PC-3 (cell line): ENCODE results near the gene TXNRD1. TPM values are rescaled to one million over a fixed set of nuclear protein-coding genes. Genes with fewer than 3 reads are reported as not detected.

Experiments
- ATAC-seq: fragments of 200-7000 bp; cut with Tn5 transposase; 2 replicates; pipeline ENCODE4 v1.9.1; 2020; ENCODE audit warnings: mild to moderate bottlenecking, moderate library complexity
- BruUV-seq: library from RNA; stranded (reverse); fragments of 400-500 nt; replicated peaks from 2 replicates; lab custom pipeline; 2021; lab: Mats Ljungman, UMichigan
- CTCF ChIA-PET: fragments of 300-600 bp; sonication (Branson Sonifier 250); formaldehyde crosslinking; loops from one replicate; lab custom pipeline; 2022; ENCODE audit warnings: antibody characterized with exemption; lab: Charles Lee
- POLR2A ChIA-PET: fragments of 300-600 bp; sonication (Branson Sonifier 250); formaldehyde crosslinking; loops from one replicate; lab custom pipeline; 2022; ENCODE audit warnings: antibody characterized with exemption; ENCODE audit not compliant: unreplicated experiment; lab: Charles Lee
- DNase-seq: peaks from one replicate; pipeline ENCODE4 v3.0.0-alpha.2; 2015
- H2AFZ ChIP-seq: fragments of 300-600 bp; sonication (generic); 2 replicates; pipeline ENCODE4 v1.6.0; 2016; ENCODE audit warnings: antibody characterized with exemption, low read length
- H3F3A ChIP-seq: fragments of 300-600 bp; sonication (generic); one replicate; pipeline ENCODE4 v1.6.0; 2017; ENCODE audit warnings: antibody characterized with exemption, low read length, control low read depth, mild to moderate bottlenecking; ENCODE audit not compliant: unreplicated experiment
- H3K27ac ChIP-seq: fragments of 300-600 bp; sonication (generic); 2 replicates; pipeline ENCODE4 v1.5.1; 2016; ENCODE audit warnings: mild to moderate bottlenecking, low read length
- H3K27me3 ChIP-seq: fragments of 300-600 bp; sonication (generic); 2 replicates; pipeline ENCODE4 v1.6.1; 2016; ENCODE audit warnings: low read length, mixed read lengths
- H3K36me3 ChIP-seq: fragments of 300-600 bp; sonication (generic); 2 replicates; pipeline ENCODE4 v1.6.1; 2016; ENCODE audit warnings: low read depth, mixed run types, low read length, mixed read lengths
- H3K4me1 ChIP-seq: fragments of 300-600 bp; sonication (generic); 2 replicates; pipeline ENCODE4 v1.5.1; 2016; ENCODE audit warnings: low read length; ENCODE audit not compliant: insufficient read depth
- H3K4me2 ChIP-seq: fragments of 300-600 bp; sonication (generic); 2 replicates; pipeline ENCODE4 v1.6.0; 2016; ENCODE audit warnings: low read length
- H3K4me3 ChIP-seq: fragments of 300-600 bp; sonication (generic); 2 replicates; pipeline ENCODE4 v1.5.1; 2016; ENCODE audit warnings: mild to moderate bottlenecking, low read length, mixed read lengths
- H3K79me2 ChIP-seq: fragments of 300-600 bp; sonication (generic); 2 replicates; pipeline ENCODE4 v1.6.1; 2017; ENCODE audit warnings: low read length, mixed read lengths
- H3K9ac ChIP-seq: fragments of 300-600 bp; sonication (generic); 2 replicates; pipeline ENCODE4 v1.6.0; 2016; ENCODE audit warnings: mild to moderate bottlenecking, low read length
- H3K9me2 ChIP-seq: fragments of 300-600 bp; sonication (generic); replicated peaks from 2 replicates; pipeline ENCODE4 v1.6.1; 2016; ENCODE audit warnings: mixed run types, low read length, mixed read lengths
- H3K9me3 ChIP-seq: fragments of 300-600 bp; sonication (generic); 2 replicates; pipeline ENCODE4 v1.6.1; 2016; ENCODE audit warnings: low read length, mixed read lengths
- H4K20me1 ChIP-seq: fragments of 300-600 bp; sonication (generic); 2 replicates; pipeline ENCODE4 v1.6.1; 2016; ENCODE audit warnings: low read length, mixed read lengths
- EZH2 ChIP-seq: fragments of 300-600 bp; sonication (generic); IDR thresholded peaks from one replicate; pipeline ENCODE4 v1.6.1; 2017; ENCODE audit warnings: antibody characterized with exemption, mild to moderate bottlenecking, low read length; ENCODE audit not compliant: unreplicated experiment
- EZH2phosphoT487 ChIP-seq: fragments of 300-600 bp; sonication (generic); IDR thresholded peaks from 2 replicates; pipeline ENCODE4 v1.6.1; 2018; ENCODE audit warnings: mild to moderate bottlenecking, antibody characterized with exemption, low read length, borderline replicate concordance
- intact Hi-C: fragments of 100-400 bp; cut with micrococcal nuclease; formaldehyde crosslinking; loops from 2 replicates; pipeline ENCODE4 v1.9.0; 2023
- total RNA-seq: library from RNA; depleted of rRNA; stranded (reverse); fragments of >200 nt; gene quantifications from 2 replicates; pipeline ENCODE4 v1.2.3, GENCODE V29; 2014
- TF ChIP-seq, protein P1 (sequence below): fragments of 300-600 bp; sonication (generic); conservative IDR thresholded peaks from 2 replicates; pipeline ENCODE4 v1.5.1; 2017; ENCODE audit warnings: antibody characterized with exemption, low read depth, mild to moderate bottlenecking, low read length

TXNRD1 gene
- total RNA-seq, 1 experiment from 2014 or later: 419 TPM

DNA sequence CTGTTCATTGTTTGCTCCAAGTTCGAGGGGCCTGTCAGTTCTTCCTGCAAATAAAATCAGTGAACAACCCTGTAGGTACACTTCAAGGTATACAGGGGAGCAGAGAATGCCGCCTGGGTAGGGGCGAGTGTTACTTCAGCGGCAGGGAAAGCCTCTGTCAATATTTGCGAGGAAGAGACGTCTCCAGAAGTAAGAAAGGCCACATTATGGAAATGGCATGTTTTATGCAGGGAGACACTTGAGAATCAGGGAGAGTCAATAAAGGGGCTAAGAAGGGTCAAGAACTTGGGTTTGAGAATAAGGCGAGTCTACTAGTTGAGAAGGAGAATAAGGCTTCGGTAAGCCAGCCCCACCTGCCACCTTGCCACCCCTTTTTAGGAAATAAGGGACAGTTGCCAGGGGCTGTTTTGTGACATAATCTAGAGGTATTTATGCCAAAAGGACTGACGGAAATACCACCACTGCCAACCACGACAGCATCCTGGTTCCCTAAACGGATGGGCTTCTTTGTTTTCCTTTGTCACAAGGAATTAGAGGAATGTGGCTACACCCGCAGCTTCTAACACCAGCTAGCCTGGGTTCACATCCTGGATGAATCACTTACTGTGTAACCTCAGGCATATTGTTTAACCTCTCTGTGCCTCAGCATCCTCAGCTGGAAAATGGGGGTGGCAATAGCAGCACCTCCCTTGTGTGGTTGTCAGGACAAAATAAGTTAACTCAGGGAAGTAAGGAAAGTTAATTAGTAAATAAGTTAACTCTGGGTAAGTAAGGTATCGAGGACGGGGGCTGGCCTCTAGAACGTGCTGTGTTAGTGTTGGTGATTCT lies 155.7 kb downstream of the TXNRD1 start:
- intact Hi-C loops: loop anchor here (5.0 to 10.0 kb wide), 3 partner anchors 169 to 734 kb away; partner anchors contain the start of gene WASHC4

DNA sequence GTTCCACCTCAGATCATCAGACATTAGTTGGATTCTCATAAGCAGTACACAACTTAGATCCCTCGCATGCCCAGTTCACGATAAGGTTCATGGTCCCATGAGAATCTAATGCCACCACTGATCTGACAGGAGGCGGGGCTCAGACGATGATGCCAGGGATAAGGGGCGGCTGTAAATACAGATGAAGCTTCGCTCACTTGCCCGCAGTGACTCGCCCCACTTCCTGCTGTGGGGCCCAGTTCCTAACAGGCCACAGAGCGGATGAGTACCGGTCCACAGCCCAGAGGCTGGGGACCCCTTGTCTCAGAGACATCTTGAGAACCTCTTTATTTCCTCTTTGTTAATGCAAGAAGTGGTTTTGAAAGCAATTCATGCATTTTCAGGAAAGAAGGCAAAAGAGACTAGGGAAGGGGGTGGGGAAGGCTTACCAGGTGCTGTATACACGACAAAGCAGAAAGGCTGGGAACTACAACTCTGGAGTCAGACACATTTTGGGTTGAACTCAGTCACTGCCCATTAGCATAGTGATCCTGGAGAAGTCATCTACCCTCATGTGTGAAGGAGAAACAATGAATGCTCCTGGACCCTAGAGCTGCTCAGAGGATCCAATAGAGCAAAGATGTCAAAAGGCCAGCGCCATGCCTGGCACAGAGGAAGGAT lies 156.6 kb downstream of the TXNRD1 start:
- Histone ChIP-seq H2AFZ (no peak overlapping the region), H3K79me2 (no peaks in the 10 kb centered on the region), H3K36me3 (peaks cover 10% of the 10 kb centered on the region; the same call in 1 of the 2 replicates), H3K9me3 (no peaks in the 10 kb centered on the region), H4K20me1 (no peaks in the 10 kb centered on the region), H3K9me2 (no peaks in the 10 kb centered on the region), H3K9ac (peak overlapping the region; percentile 16; the same call in 1 of the 2 replicates), H3K4me1 (peaks cover 64% of the 10 kb centered on the region), H3K27ac (peak overlapping the region; percentile 83), H3F3A (peaks cover 5% of the 10 kb centered on the region), H3K27me3 (no peaks in the 10 kb centered on the region), H3K4me2 (peak overlapping the region; percentile 66), H3K4me3 (no peak overlapping the region)
- no peak for TF ChIP-seq EZH2
- no peak for TF ChIP-seq EZH2phosphoT487
- TF ChIP-seq, protein P1, sequence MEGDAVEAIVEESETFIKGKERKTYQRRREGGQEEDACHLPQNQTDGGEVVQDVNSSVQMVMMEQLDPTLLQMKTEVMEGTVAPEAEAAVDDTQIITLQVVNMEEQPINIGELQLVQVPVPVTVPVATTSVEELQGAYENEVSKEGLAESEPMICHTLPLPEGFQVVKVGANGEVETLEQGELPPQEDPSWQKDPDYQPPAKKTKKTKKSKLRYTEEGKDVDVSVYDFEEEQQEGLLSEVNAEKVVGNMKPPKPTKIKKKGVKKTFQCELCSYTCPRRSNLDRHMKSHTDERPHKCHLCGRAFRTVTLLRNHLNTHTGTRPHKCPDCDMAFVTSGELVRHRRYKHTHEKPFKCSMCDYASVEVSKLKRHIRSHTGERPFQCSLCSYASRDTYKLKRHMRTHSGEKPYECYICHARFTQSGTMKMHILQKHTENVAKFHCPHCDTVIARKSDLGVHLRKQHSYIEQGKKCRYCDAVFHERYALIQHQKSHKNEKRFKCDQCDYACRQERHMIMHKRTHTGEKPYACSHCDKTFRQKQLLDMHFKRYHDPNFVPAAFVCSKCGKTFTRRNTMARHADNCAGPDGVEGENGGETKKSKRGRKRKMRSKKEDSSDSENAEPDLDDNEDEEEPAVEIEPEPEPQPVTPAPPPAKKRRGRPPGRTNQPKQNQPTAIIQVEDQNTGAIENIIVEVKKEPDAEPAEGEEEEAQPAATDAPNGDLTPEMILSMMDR: no peak
- intact Hi-C loops: loop anchor here (5.0 to 10.0 kb wide), 3 partner anchors 170 to 733 kb away; partner anchors contain the start of gene WASHC4
- CTCF ChIA-PET: no interaction called here
- BruUV-seq: TSS peak; percentile 47
- ATAC-seq (peak; percentile 11), DNase-seq (peak; percentile 62)
- POLR2A ChIA-PET: no interaction called here

More for the DNA sequence above, 155.7 kb downstream of the TXNRD1 start:
- DNase-seq (peak; percentile 99), ATAC-seq (peak; percentile 87)
- CTCF ChIA-PET: no interaction called here
- Histone ChIP-seq H3K4me2 (peak overlapping the region; percentile 66), H3K4me3 (peak overlapping the region; percentile 39), H3K9me2 (no peaks in the 10 kb centered on the region), H3K4me1 (peaks cover 55% of the 10 kb centered on the region), H3K9ac (peak overlapping the region; percentile 37), H3K27me3 (no peaks in the 10 kb centered on the region), H3K79me2 (no peaks in the 10 kb centered on the region), H3K9me3 (no peaks in the 10 kb centered on the region), H3F3A (peaks cover under 1% of the 10 kb centered on the region), H2AFZ (peak overlapping the region; percentile 48), H4K20me1 (no peaks in the 10 kb centered on the region), H3K27ac (peak overlapping the region; percentile 83), H3K36me3 (peaks cover 10% of the 10 kb centered on the region; the same call in 1 of the 2 replicates)
- TSS peak; percentile 92 for BruUV-seq
- POLR2A ChIA-PET: no interaction called here
- no peak for TF ChIP-seq EZH2
- no peak for TF ChIP-seq EZH2phosphoT487
- TF ChIP-seq, protein P1: no peak
